CD4-positive, CD25-positive, alpha-beta regulatory T cell (primary cell): ENCODE results near the gene POP4. TPM values are rescaled to one million over a fixed set of nuclear protein-coding genes. Genes with fewer than 3 reads are reported as not detected.
"Not testable (repeated sequence)": the region's sequence is repeated elsewhere in the genome, so short reads cannot be mapped to it uniquely, and the experiment has no call there.

Source experiments
- ATAC-seq, 2 donors: fragments of 150-1000 bp; cut with Tn5 transposase; one replicate each; pipeline ENCODE4 v1.10.0; 2021; ENCODE audit warnings: low read depth in 2 of 2, moderate number of reproducible peaks in 2 of 2, moderate library complexity in 1 of 2
- DNase-seq, 3 donors: peaks; one replicate each; pipeline versions ENCODE4 v3.0.0 to v3.0.0-alpha.2; 2012 to 2022; ENCODE audit warnings: mixed read lengths in 1 of 3
- H3K27ac ChIP-seq: one replicate; pipeline ENCODE4 v1.7.0; 2013; ENCODE audit warnings: mild to moderate bottlenecking, low read length; ENCODE audit not compliant: insufficient read depth, poor library complexity, severe bottlenecking
- H3K27me3 ChIP-seq: one replicate; pipeline ENCODE4 v1.7.0; 2013; ENCODE audit warnings: low read length; ENCODE audit not compliant: control insufficient read depth, insufficient read depth
- H3K36me3 ChIP-seq: one replicate; pipeline ENCODE4 v1.7.0; 2013; ENCODE audit warnings: mild to moderate bottlenecking, low read length, moderate library complexity; ENCODE audit not compliant: control insufficient read depth, insufficient read depth
- H3K4me1 ChIP-seq: 2 replicates; pipeline ENCODE4 v1.7.0; 2013; ENCODE audit warnings: mild to moderate bottlenecking, low read length; ENCODE audit not compliant: insufficient read depth, control insufficient read depth, poor library complexity, severe bottlenecking
- H3K4me3 ChIP-seq: one replicate; pipeline ENCODE4 v1.7.0; 2013; ENCODE audit warnings: low read depth, mild to moderate bottlenecking, low read length, moderate library complexity
- H3K9me3 ChIP-seq, 2 experiments: 1 replicate in 1 of 2; 2 replicates in 1 of 2; pipeline ENCODE4 v1.7.0; 2013; ENCODE audit warnings: low read length in 2 of 2, mild to moderate bottlenecking in 1 of 2, moderate library complexity in 1 of 2; ENCODE audit not compliant: control insufficient read depth in 2 of 2
- H3K27ac Mint-ChIP-seq, 3 donors: one replicate each; pipeline ENCODE4 v1.8.0; 2020 to 2022; ENCODE audit warnings: mild to moderate bottlenecking in 3 of 3, mixed read lengths in 3 of 3, moderate library complexity in 2 of 3
- H3K27me3 Mint-ChIP-seq: one replicate; pipeline ENCODE4 v1.8.0; 2022; ENCODE audit warnings: mild to moderate bottlenecking, mixed read lengths
- H3K36me3 Mint-ChIP-seq: one replicate; pipeline ENCODE4 v1.8.0; 2020; ENCODE audit warnings: mixed read lengths
- H3K4me1 Mint-ChIP-seq, 4 donors: one replicate each; pipeline ENCODE4 v1.8.0; 2020 to 2022; ENCODE audit warnings: mixed read lengths in 4 of 4, mild to moderate bottlenecking in 1 of 4
- H3K4me3 Mint-ChIP-seq, 4 donors: one replicate each; pipeline ENCODE4 v1.8.0; 2020 to 2022; ENCODE audit warnings: mild to moderate bottlenecking in 4 of 4, mixed read lengths in 4 of 4, moderate library complexity in 3 of 4
- H3K9me3 Mint-ChIP-seq, 7 donors: one replicate each; pipeline ENCODE4 v1.8.0; 2020 to 2022; ENCODE audit warnings: mixed read lengths in 7 of 7, mild to moderate bottlenecking in 3 of 7, moderate library complexity in 2 of 7
- polyA plus RNA-seq, 4 donors: library from polyadenylated mRNA; unstranded; fragments of 300-500 nt; fragmentation: Illumina TruSeq; gene quantifications; one replicate each; pipeline ENCODE4 v1.2.3, GENCODE V29; 2021
- total RNA-seq: library from RNA; stranded (reverse); gene quantifications from one replicate; pipeline ENCODE4 v1.2.3, GENCODE V29; 2022

POP4 gene, protein sequence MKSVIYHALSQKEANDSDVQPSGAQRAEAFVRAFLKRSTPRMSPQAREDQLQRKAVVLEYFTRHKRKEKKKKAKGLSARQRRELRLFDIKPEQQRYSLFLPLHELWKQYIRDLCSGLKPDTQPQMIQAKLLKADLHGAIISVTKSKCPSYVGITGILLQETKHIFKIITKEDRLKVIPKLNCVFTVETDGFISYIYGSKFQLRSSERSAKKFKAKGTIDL
- total RNA-seq (64.3 TPM), polyA plus RNA-seq (100 to 1,000 TPM; 162 to 202 (median 190) TPM)

DNA sequence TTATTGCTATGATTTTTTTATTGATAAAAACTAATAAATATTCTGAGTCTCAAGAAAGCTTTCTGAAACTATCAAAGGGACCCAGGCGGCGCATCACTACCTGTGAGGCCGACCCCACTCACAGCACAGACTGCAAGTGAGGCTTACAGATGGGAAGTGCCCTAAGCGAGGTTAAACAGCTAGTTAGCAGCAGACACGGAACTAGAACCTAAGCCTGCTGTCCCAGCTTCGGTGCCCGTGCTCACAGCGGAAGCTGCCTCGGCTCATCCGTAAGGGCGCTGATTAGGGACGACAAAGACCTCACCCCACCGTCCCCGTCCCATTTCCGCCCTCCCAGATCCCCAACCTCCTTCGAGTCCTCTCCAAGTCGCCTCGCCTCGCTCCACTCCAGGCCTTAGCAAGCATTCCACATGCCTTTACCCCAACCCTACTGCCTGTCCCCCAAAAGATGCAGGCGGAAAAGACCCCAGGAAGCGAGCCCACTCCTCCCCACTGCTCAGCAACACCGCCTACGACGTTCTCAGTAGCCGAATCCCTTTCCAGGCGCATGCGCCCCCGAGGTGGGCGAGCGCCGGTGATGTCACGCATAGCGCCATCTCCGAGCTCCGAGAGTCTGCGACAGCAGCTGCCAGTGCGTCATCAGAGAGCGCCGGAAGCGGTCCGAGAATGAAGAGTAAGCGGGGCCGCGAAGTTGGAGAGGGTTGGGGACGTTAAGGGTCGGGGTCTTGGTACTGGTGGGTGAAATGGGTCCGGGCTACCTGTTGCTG, at the start of gene POP4:
Gene POP4, plus strand, starts transcription at position 631 of the 767 bp plus-strand sequence. Its CDS starts 36 bp downstream, at position 667.
- peaks cover 29% of the 10 kb centered on the region for H3K4me1 ChIP-seq
- Mint-ChIP-seq H3K27ac (peak within 1 kb of the TSS; percentile 100), H3K4me1 (peaks cover 7 to 32% (median 23%) of the 10 kb centered on the region in 4 donors), H3K27me3 (peaks cover 5% of the 10 kb centered on the region), H3K9me3 (no peaks in the 10 kb centered on the region), H3K36me3 (peaks cover 14% of the 10 kb centered on the region), H3K4me3 (peak within 1 kb of the TSS; percentile 97 to 99 (median 99))
- peak; percentile 78 to 79 for ATAC-seq
- no peaks in the 10 kb centered on the region for H3K27me3 ChIP-seq
- peak within 1 kb of the TSS; percentile 94 for H3K4me3 ChIP-seq
- peak; percentile 97 to 98 (median 97) for DNase-seq
- peak within 1 kb of the TSS; percentile 99 for H3K27ac ChIP-seq
- peaks cover 17% of the 10 kb centered on the region for H3K36me3 ChIP-seq
- no peaks in the 10 kb centered on the region for H3K9me3 ChIP-seq

DNA sequence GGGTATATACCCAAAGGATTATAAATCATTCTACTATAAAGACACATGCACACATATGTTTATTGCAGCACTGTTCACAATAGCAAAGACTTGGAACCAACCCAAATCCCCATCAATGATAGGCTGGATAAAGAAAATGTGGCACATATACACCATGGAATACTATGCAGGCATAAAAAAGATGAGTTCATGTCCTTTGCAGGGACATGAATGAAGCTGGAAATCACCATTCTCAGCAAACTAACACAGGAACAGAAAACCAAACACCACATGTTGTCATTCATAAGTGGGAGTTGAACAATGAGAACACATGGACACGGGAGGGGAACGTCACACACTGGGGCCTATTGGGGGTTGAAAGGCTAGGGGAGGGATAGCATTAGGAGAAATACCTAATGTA, 47.0 kb upstream of the POP4 start:
- H3K27me3 Mint-ChIP-seq = peaks cover 29% of the 10 kb centered on the region
- H3K4me3 ChIP-seq, H3K9me3 ChIP-seq, H3K36me3 Mint-ChIP-seq, H3K27ac Mint-ChIP-seq, ATAC-seq, H3K27ac ChIP-seq, H3K4me1 Mint-ChIP-seq, H3K27me3 ChIP-seq, H3K36me3 ChIP-seq, H3K4me3 Mint-ChIP-seq, DNase-seq, H3K4me1 ChIP-seq: not testable (repeated sequence)
- H3K9me3 Mint-ChIP-seq = peaks cover 0 to 38% (median 8%) of the 10 kb centered on the region in 7 donors

DNA sequence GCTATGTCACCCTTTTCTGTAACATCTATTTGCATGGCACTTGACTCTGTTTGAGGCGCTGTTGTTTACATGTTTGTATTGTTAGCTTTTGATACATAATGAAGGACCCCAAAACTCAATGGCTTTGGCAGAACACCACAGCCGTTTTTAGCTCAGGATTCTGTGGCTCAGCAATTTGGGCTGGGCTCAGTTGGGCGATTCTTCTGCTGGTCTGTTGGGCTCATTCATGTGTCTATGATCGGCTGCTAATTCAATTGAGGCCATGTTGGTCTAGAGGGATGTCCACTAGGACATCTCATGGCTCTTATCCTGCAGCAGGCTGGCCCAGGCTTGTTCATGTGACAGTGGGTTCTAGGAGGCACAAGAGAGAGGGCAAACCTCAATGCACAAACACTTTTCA, 46.3 kb upstream of the POP4 start:
- no peak for DNase-seq
- no peaks in the 10 kb centered on the region for H3K36me3 ChIP-seq
- H3K4me3 Mint-ChIP-seq = no peak overlapping the region
- H3K27me3 ChIP-seq = no peaks in the 10 kb centered on the region
- H3K27me3 Mint-ChIP-seq = peaks cover 23% of the 10 kb centered on the region
- no peaks in the 10 kb centered on the region for H3K4me1 Mint-ChIP-seq
- H3K27ac Mint-ChIP-seq = no peak overlapping the region
- no peaks in the 10 kb centered on the region for H3K36me3 Mint-ChIP-seq
- H3K4me1 ChIP-seq = no peaks in the 10 kb centered on the region
- H3K9me3 ChIP-seq = peaks cover 0 to 7% of the 10 kb centered on the region in 2 experiments
- ATAC-seq = no peak
- peaks cover 0 to 32% (median 8%) of the 10 kb centered on the region in 7 donors for H3K9me3 Mint-ChIP-seq
- no peak overlapping the region for H3K4me3 ChIP-seq
- no peak overlapping the region for H3K27ac ChIP-seq

DNA sequence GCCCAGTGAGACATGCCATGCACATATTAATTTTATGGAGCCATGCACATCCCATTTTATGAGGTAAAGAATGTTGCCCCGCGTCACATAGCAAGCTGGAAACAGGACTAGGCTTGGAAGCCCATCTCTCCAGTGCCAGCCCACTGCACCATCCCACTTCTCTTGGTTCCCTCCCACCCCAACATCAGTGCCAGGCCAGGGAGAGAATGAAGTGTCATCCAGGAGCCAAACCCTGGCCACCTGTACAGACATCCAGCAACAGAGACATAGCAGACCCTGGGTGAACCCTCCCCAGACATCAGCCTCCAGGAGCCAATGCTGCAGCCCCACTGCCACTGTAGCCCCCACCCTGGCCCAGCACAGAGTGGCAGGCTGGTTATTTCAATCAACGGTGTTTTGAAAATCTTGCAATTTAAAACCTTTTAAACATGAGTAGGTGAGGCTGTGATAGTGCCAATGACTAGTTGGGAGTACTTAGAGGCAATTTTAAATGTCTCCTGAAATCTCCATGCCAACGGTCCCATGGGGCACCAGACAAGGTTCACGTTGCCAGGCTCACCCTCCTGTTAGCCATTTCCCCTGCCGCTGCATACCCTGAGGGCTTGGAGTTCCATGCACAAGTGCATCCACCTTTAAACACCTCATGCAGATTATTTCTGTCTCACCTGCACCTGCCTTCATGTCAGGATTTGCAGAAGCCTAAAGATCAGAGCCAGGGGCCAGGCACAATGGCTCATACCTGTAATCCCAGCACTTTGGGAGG, 45.6 kb upstream of the POP4 start:
- Histone ChIP-seq H3K27ac (no peak overlapping the region), H3K27me3 (no peaks in the 10 kb centered on the region), H3K36me3 (no peaks in the 10 kb centered on the region), H3K9me3 (peaks cover 0 to 4% of the 10 kb centered on the region in 2 experiments), H3K4me1 (no peaks in the 10 kb centered on the region), H3K4me3 (no peak overlapping the region)
- Mint-ChIP-seq H3K4me3 (no peak overlapping the region), H3K4me1 (no peaks in the 10 kb centered on the region), H3K27me3 (peaks cover 20% of the 10 kb centered on the region), H3K9me3 (peaks cover 0 to 25% (median 3%) of the 10 kb centered on the region in 7 donors), H3K27ac (no peak overlapping the region), H3K36me3 (no peaks in the 10 kb centered on the region)
- DNase-seq = no peak
- ATAC-seq = no peak

DNA sequence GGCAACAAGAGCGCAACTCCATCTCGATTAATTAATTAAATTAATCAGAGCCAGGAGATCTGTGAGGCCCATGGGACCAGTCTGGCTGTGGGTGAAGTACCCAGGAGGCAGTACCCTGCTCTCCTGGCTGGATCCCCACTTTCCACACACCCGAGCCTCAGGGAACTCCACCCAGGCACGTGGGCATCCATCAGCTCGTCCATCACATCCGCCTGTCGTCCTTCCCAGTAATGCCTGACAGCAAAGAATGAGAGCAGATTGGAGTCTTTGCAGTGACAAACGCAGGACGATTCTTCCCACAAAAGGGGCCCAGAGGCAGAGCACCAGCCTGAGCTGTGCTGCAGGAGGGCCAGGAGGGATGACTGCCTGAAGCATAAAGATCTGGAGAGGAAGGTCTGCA, 44.5 kb upstream of the POP4 start:
- Histone ChIP-seq H3K36me3 (no peaks in the 10 kb centered on the region), H3K27ac (no peak overlapping the region), H3K4me1 (no peaks in the 10 kb centered on the region), H3K4me3 (no peak overlapping the region), H3K27me3 (no peaks in the 10 kb centered on the region), H3K9me3 (peaks cover 0 to 4% of the 10 kb centered on the region in 2 experiments)
- H3K4me1 Mint-ChIP-seq = no peaks in the 10 kb centered on the region
- H3K9me3 Mint-ChIP-seq = peaks cover 0 to 16% (median 3%) of the 10 kb centered on the region in 7 donors
- no peak overlapping the region for H3K27ac Mint-ChIP-seq
- no peaks in the 10 kb centered on the region for H3K36me3 Mint-ChIP-seq
- ATAC-seq = no peak
- H3K4me3 Mint-ChIP-seq = no peak overlapping the region
- DNase-seq = no peak
- peaks cover 17% of the 10 kb centered on the region for H3K27me3 Mint-ChIP-seq

DNA sequence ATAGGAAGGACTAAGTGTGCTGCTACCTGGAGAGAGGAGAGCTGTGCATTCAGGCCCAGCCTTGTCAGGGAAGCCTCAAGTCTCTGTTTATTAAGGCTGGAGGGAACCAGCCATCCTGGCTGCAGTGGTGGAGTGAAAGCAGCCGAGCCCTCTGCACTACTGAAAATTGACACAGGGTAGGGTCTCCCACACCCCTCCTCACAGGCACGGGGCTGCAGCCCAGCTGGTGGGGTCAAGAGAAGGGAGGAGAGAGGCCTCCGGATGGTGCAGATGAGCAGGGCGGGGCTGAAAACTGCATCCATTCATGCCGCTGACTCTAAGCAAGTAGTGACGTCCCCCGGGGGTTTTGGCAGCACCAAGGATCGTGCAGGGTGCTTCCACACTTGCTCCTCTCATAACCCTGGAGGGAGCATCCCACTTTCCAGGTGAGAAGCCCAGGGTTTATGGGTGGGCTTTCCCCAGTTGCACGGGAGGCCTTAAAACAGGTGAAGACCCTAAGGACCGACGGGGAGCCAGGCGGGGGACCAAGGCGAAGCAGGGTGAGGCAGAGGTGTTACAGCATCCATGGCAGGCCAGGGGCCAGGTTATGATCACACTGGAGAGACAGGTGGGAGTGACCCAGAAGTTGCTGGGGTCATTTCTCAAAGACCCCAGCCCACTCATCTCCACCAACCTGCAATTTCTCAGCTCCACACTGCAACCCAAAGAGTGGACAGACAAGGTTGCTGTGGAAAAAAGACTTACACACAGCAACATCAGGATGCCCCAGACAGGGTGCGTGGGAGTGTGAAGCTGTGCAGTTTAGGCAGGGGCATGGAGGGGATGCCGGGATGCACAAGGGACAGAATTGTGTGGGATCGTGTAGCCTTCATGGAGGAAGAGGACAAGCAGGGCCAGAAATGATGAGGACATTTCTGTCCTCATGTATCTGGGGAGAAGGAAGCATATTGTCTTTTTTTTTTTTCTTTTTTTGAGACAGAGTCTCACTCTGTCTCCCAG, 43.5 kb upstream of the POP4 start:
- DNase-seq (no peak), ATAC-seq (no peak)
- H3K36me3 ChIP-seq = no peaks in the 10 kb centered on the region
- H3K27ac ChIP-seq = no peak overlapping the region
- Mint-ChIP-seq H3K9me3 (peaks cover 0 to 14% (median 3%) of the 10 kb centered on the region in 7 donors), H3K36me3 (no peaks in the 10 kb centered on the region), H3K4me1 (no peaks in the 10 kb centered on the region), H3K27me3 (peaks cover 17% of the 10 kb centered on the region), H3K4me3 (no peak overlapping the region), H3K27ac (no peak overlapping the region)
- no peaks in the 10 kb centered on the region for H3K27me3 ChIP-seq
- H3K4me1 ChIP-seq = no peaks in the 10 kb centered on the region
- peaks cover 0 to 2% of the 10 kb centered on the region in 2 experiments for H3K9me3 ChIP-seq
- no peak overlapping the region for H3K4me3 ChIP-seq
